Dermis blood vessel endothelial cell (primary cell): ENCODE data around the gene HOXA6. TPM values are rescaled to one million over a fixed set of nuclear protein-coding genes. Genes with fewer than 3 reads are reported as not detected.

ENCODE experiments used
- DNase-seq: peaks from one replicate; pipeline ENCODE4 v3.0.0; 2010
- total RNA-seq: library from RNA; depleted of rRNA; stranded (reverse); fragments of >200 nt; gene quantifications from 2 replicates; pipeline ENCODE4 v1.2.3, GENCODE V29; 2014

Gene HOXA6
- total RNA-seq, 1 donor from 2014 or later, result 2.9 TPM

- DNase-seq, result peak; percentile 43
Observed at GRCh38 chr7:27107391-27108381, 39.9 kb downstream of the HOXA6 start.

- no peak for DNase-seq
Observed at GRCh38 chr7:27106901-27107240, 40.7 kb downstream of the HOXA6 start.

GRCh38 chr7:27106181-27106900 is 41.2 kb downstream of the HOXA6 start:
- DNase-seq, result peak; percentile 69

- DNase-seq, result no peak
Observed at GRCh38 chr7:27105301-27106031, 42.1 kb downstream of the HOXA6 start.

- DNase-seq, result no peak
Observed at GRCh38 chr7:27104341-27105058, 43.1 kb downstream of the HOXA6 start.

- DNase-seq, result peak; percentile 46
Observed at GRCh38 chr7:27103489-27104226, 43.9 kb downstream of the HOXA6 start.

- DNase-seq, result peak; percentile 56
Observed at GRCh38 chr7:27102581-27103442, 44.8 kb downstream of the HOXA6 start, which contains the start of gene HOXA2. Gene HOXA2 (minus strand): TSS chr7:27102683. CDS start chr7:27102500, 183 bp downstream.

GRCh38 chr7:27101957-27102580 is 45.5 kb downstream of the HOXA6 start:
- DNase-seq, result peak; percentile 17

- peak; percentile 26 for DNase-seq
Observed at GRCh38 chr7:27101171-27101956, 46.2 kb downstream of the HOXA6 start.

GRCh38 chr7:27100694-27101170 is 46.8 kb downstream of the HOXA6 start:
- DNase-seq, result no peak

GRCh38 chr7:27099453-27100370 is 47.9 kb downstream of the HOXA6 start:
- DNase-seq, result no peak

GRCh38 chr7:27098578-27099451 is 48.8 kb downstream of the HOXA6 start:
- DNase-seq, result peak; percentile 48

- peak; percentile 57 for DNase-seq
Observed at GRCh38 chr7:27097686-27098577, 49.6 kb downstream of the HOXA6 start.

GRCh38 chr7:27096768-27097514 is 50.6 kb downstream of the HOXA6 start:
- peak; percentile 60 for DNase-seq
